ENCODE results near the gene AGBL4.

Gene AGBL4

DNA sequence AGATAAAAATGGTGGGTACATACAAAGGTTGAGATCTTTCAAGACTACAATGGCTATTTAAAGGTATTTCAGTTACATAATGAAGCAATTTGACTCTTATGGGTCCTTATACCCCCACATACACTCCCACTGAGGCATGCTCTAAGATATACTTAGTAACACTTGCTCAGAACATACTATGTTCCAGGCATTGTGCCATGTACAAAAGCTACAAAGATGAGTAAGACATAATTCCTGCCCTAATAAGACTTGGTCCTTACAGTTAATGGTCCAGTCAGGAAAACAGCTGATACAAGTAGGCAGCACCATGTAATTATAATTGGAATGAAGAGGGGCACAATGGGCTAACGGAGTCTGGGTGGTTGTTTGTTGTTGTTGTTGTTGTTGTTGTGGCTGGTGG lies 1080.4 kb downstream of the AGBL4 start:
- H3F3A ChIP-seq (ENCODE audit: insufficient read depth, low read length): no peaks in the 10 kb centered on the region
- H4K20me1 ChIP-seq (ENCODE audit: insufficient read depth, low read length): no peaks in the 10 kb centered on the region
- TF ChIP-seq CTCF (IDR thresholded peaks at IDR 0.05; ENCODE audit: low read length): no peak
- no peak for TF ChIP-seq EZH2 (IDR thresholded peaks at IDR 0.05; ENCODE audit: borderline replicate concordance, low read length)
- no peaks in the 10 kb centered on the region for H3K27me3 ChIP-seq (ENCODE audit: insufficient read depth, low read length)
- no peak overlapping the region for H2AFZ ChIP-seq (ENCODE audit: low read length)
- no peaks in the 10 kb centered on the region for H3K4me1 ChIP-seq (ENCODE audit: insufficient read depth, low read length, severe bottlenecking)
- H3K79me2 ChIP-seq (ENCODE audit: insufficient read depth, low read length): no peaks in the 10 kb centered on the region
- no peaks in the 10 kb centered on the region for H3K9me3 ChIP-seq (ENCODE audit: low read length)
- no peaks in the 10 kb centered on the region for H3K9me2 ChIP-seq (ENCODE audit: low read depth, low read length)
- no peak overlapping the region for H3K4me2 ChIP-seq (ENCODE audit: low read length)
- no peak overlapping the region for H3K9ac ChIP-seq (ENCODE audit: low read length)
- no peak overlapping the region for H3K27ac ChIP-seq (ENCODE audit: low read depth, low read length, poor library complexity, severe bottlenecking)
- no peaks in the 10 kb centered on the region for H3K36me3 ChIP-seq (ENCODE audit: insufficient read depth, low read length)
- no peak overlapping the region for H3K4me3 ChIP-seq (ENCODE audit: low read depth, low read length, poor library complexity, severe bottlenecking)

DNA sequence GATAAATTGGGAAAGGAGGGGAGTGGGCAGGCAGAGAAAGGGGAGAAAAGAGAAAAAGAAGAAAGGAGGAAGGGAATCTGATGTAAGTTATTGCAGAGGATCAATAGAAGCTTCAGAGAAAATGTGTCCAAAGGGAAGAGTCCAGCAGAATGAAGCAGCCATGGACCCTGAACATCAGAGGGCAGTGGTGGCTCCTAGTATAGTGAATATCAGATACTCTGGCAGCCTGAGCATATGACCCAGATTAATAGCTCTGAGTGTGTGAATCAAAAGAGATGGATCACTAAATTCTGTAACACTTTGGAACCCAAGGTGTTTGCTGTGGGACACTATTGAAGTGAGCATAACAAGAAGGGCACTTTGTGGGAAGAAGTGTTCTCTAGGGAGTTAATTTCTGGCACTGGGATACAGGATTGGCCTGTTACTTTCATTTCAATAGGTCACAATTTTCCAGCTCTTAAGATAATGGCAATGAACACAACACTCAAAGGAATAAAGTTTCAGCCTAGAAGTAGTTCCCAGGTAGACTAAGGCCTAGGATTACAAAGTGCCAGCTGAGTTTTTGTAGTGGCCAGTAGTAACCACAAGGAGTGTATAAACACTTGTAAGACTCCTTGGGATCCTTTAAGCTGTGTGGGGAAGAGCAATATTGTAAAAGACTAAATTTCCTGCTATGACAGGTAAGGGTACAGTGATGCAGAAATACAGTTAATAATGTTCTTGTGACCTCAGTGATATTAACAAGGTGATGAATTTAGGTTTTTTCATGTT lies 1082.6 kb downstream of the AGBL4 start:
- Histone ChIP-seq H3K4me1 (ENCODE audit: insufficient read depth, low read length, severe bottlenecking) (no peaks in the 10 kb centered on the region), H3K36me3 (ENCODE audit: insufficient read depth, low read length) (no peaks in the 10 kb centered on the region), H3K4me3 (ENCODE audit: low read depth, low read length, poor library complexity, severe bottlenecking) (no peak overlapping the region), H3K79me2 (ENCODE audit: insufficient read depth, low read length) (no peaks in the 10 kb centered on the region), H4K20me1 (ENCODE audit: insufficient read depth, low read length) (no peaks in the 10 kb centered on the region), H3K9me3 (ENCODE audit: low read length) (no peaks in the 10 kb centered on the region), H3K9ac (ENCODE audit: low read length) (no peak overlapping the region), H3F3A (ENCODE audit: insufficient read depth, low read length) (no peaks in the 10 kb centered on the region), H3K9me2 (ENCODE audit: low read depth, low read length) (no peaks in the 10 kb centered on the region), H3K27ac (ENCODE audit: low read depth, low read length, poor library complexity, severe bottlenecking) (no peak overlapping the region), H3K4me2 (ENCODE audit: low read length) (no peak overlapping the region), H3K27me3 (ENCODE audit: insufficient read depth, low read length) (no peaks in the 10 kb centered on the region), H2AFZ (ENCODE audit: low read length) (no peak overlapping the region)
- TF ChIP-seq EZH2 (IDR thresholded peaks at IDR 0.05; ENCODE audit: borderline replicate concordance, low read length): no peak
- TF ChIP-seq CTCF (IDR thresholded peaks at IDR 0.05; ENCODE audit: low read length): no peak

GRCh38 chr1:48940354-48940753 lies 1083.4 kb downstream of the AGBL4 start:
- no peaks in the 10 kb centered on the region for H3K9me2 ChIP-seq (ENCODE audit: low read depth, low read length)
- H3K4me2 ChIP-seq (ENCODE audit: low read length): no peak overlapping the region
- H3K4me1 ChIP-seq (ENCODE audit: insufficient read depth, low read length, severe bottlenecking): no peaks in the 10 kb centered on the region
- TF ChIP-seq CTCF (IDR thresholded peaks at IDR 0.05; ENCODE audit: low read length) (no peak), EZH2 (IDR thresholded peaks at IDR 0.05; ENCODE audit: borderline replicate concordance, low read length) (no peak)
- no peaks in the 10 kb centered on the region for H3K27me3 ChIP-seq (ENCODE audit: insufficient read depth, low read length)
- no peaks in the 10 kb centered on the region for H4K20me1 ChIP-seq (ENCODE audit: insufficient read depth, low read length)
- H2AFZ ChIP-seq (ENCODE audit: low read length): no peak overlapping the region
- H3K79me2 ChIP-seq (ENCODE audit: insufficient read depth, low read length): no peaks in the 10 kb centered on the region
- no peak overlapping the region for H3K27ac ChIP-seq (ENCODE audit: low read depth, low read length, poor library complexity, severe bottlenecking)
- no peak overlapping the region for H3K9ac ChIP-seq (ENCODE audit: low read length)
- no peaks in the 10 kb centered on the region for H3K9me3 ChIP-seq (ENCODE audit: low read length)
- H3F3A ChIP-seq (ENCODE audit: insufficient read depth, low read length): no peaks in the 10 kb centered on the region
- no peaks in the 10 kb centered on the region for H3K36me3 ChIP-seq (ENCODE audit: insufficient read depth, low read length)
- H3K4me3 ChIP-seq (ENCODE audit: low read depth, low read length, poor library complexity, severe bottlenecking): no peak overlapping the region

Data from OCI-LY1 (cell line).